Suppressor macrophage treated with lipopolysaccharide for 4 hours (primary cell): Measurements from ENCODE around the gene HES6.

Experiments
- DNase-seq: peaks from one replicate; pipeline ENCODE4 v3.0.0-alpha.2; 2020

HES6 gene

DNA sequence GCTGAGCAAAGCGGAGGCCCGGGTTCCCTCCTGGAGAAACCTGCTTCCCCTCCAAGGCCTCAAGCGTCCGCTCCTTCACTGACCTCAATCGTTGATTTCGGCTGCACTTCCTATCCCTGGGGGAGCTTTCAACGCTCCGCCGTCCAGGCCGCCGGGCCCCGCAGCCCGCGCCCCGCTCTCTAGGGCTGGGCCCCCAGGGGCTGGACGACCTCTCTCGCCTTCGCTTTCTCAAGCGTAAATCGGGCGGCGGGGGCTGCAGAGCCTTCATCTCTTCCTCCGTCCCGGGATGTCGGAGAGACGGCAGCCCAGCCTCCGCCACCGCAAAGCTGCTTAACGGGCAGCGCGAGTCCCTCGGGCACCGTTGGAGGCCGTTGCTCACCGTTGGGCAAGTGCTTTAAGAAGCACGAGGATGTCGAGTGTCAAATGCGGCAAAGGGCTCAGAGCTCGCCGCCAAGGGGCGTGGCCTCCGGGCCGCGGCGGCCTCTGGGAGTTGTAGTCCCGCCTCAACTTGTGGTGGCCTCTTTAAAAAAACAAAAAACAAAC, 8.5 kb downstream of the HES6 start:
- DNase-seq: peak; percentile 82

DNA sequence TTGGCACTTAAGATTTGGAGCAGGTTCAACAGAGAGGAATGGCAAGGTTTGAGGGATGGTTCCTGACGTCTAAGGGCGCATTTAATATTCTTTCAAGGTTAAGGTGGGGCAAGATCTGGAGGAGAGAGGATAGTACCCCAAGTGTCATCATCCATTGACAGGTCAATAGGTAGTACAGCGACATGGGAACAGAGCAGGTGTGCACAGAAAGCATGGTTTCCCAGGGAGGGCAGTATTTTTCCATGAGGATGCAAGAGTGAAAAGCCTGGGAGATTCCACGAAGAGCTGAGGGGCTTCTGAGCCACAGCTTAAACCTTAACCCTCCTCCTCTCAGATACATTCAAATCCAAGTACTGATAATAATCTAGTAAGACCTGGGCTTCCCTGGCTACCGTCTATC, 9.1 kb downstream of the HES6 start:
- no peak for DNase-seq

DNA sequence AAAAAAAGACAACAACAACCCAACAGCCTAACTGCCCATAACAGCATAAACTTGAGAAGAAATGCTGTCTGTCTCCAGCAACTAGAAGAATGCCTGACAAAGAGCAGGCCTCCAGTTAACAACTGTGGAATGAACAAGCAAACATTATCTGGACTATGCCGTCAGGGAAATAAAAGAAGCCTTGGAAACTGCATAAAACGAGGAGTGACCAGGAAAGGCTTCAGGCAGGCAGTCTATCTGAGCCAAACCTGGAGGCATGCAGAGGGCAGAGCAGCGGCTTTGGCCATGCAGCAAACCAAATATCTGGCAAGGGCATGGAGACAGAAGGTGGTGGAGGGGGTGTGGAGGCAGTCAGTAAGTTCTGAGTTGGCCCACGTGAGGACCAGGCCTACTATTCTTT, 11.1 kb downstream of the HES6 start:
- no peak for DNase-seq

DNA sequence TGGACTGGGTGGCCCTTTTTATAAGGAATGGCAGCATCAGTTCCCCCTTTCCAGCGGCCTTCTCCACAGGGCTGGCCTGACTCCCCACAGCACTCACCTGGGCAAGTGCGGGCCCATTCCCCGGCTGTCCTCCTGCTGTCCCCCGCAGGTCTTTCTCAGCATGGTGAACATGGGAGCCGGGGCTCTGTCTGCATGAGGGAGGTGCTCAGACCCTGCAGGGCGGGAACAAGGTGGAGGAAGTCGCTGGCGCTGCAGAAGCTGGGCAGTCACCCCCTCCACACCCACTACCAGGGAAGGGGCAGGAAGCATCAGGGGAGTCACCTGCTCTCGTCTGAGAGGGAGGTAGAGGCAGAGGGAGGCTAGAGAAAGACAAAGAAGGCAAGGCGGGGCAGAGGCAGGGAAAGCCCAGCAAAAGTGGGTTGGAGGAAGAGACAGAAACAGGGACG, 12.2 kb downstream of the HES6 start:
- no peak for DNase-seq

DNA sequence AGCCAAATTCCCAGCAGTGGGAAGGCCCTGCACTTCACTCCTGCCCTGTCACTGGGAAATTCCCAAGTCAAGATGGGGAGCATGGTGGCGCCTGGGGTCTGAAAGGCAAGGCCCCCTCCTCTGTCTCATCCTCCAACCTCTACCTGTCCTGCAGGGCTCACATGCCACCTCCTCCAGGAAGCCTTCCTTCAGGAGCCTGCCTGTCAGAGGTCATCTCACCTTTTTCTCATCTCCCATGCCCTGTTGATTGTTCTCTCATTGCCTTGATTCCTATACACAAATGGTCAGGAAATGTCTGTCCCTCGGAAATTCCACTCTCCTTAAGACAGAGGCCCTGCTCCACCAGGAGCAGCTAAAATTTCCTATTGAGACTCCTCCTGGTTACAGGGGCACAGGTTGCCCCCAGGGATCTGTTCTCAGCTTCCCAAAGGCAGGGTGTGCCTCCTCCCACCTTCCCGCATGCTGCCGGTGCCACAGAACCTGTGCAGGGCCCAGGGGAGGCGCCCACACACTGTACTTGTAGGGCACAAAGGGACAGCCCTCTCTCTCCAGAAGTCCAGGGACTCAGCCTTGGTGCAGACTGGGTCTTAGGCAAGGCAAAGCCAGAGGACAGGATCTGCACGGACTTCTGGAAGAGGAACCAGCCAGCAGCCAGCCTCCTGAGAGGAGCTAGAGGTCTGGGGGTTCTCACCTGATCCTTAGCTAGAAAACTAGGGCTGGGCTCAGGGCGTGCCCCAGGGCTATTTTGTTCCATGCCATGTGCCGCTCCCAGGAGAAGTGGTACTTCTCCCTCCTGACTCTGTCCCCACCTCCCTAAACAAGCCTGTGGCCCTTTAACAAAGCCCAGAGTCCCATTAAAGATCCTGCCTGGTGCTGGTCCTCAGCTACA, 12.9 kb downstream of the HES6 start:
- DNase-seq: no peak

DNA sequence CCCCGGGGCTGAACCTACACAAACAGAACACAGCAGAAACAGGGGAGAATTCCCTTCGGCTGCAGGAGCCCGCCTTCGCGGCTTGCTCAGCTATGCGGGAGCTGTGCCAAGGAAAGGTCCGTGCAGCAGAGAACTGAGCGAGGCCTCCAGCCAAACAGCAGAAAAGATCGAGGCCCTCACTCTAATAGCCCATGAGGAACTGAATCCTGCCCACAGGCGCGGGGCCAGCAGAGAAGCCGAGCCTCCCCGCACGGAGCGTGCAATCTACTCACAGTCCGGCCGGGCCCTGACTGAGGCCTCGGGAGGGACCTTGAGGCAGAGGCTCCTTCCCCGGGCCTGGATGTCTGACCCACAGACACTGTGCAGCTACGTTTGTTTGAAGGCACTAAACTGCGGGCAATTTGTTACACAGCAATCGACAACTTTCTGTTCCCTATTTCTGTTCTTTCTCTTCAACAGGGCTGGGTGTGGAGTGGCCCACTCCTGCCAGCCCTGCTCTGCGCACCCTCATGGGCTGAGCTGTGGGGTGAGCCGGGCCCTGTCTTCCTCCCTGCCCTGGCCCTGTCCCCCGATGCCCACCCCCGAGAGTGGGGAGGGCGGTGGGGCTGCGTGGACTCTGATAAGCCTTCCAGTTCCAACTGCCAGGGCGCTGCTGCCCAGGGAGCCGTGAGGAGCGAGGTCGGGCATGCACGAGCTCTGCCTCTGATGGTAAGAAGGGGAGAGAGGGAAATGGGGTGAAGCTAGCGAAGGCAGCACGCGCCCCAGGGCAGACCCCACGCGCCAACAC, 13.7 kb downstream of the HES6 start:
- DNase-seq: no peak

DNA sequence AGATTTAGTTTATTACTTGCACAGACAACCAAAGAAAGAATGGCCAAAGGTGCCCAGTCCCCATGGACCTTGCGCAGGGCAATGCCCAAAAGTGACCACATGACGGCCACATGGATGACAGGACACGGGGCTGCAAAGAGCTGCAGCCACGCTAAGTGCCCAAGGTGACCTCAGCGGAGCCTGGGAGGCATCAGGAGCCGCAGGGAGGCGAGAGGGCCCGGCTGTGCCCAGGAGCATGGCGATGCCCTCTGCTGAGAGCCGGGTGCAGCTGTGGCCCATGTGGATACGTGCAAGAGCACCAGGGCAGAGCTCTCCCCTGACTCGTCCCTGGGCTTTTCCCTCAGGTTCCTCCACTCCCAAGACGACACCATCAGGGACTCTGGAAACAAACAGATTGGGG, 14.7 kb downstream of the HES6 start:
- DNase-seq: no peak

DNA sequence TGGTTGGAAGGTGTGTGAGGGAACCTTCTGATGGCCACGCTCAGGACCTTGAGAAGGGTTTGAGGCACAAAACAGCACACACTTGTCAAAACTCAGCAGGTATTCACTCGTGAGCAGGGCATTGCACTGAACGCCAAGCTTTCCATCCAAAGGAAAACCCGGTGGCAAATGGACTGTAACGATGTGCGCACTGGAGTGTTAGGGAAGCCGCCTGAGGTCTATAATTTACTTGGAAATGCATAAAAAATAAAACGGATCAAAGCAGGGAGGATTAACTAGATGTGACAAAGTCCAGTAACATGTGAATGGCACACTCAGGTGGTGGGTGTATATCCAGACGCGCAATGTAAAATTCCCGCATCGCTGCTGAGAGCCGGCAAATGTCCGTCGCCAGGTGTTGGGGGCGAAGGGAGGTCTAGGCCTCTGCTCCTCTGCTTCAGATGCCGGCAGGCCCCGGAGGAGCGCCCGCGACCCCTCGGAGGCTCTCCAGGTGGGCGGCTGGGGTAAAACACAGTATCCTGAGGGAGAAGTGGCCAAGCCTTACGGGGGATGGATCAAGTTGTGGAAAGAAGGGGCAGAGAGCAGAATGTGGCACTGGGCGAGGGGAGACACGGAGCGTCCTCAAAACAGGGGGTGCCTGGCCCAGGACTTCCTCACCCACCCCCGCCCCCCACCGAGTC, 15.3 kb downstream of the HES6 start:
- DNase-seq: no peak

DNA sequence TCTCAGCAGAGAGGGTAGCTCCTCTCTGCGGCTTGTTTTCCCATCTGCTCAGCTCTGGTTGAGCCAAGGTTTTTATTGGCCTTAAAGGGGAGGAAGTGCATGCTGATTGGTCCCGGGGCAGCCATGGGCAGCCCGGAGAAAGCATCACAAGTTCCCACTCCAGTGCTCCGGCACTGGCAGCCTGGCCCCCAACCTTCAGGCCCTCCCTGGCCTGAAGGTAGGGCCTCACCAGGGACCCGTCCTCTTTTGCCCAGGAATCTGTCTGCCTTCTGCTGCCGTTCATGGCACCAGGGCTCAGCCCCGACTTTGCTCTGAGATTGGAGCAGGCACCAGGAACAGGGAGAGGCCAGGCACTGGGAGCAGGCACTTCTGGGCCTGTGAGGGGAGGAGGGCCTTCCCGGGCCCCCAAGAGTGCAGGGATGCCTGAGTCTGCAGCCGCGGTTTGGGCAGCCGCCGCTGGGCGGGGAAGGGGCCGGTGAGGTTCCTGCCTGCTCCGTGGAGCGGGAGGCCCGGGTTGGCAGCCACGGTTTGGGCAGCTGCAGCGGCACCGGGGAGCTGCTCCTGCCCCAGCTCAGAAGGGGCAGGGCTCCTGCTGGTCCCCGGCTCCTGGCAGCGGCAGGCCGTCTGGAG, 18.8 kb downstream of the HES6 start:
- no peak for DNase-seq

DNA sequence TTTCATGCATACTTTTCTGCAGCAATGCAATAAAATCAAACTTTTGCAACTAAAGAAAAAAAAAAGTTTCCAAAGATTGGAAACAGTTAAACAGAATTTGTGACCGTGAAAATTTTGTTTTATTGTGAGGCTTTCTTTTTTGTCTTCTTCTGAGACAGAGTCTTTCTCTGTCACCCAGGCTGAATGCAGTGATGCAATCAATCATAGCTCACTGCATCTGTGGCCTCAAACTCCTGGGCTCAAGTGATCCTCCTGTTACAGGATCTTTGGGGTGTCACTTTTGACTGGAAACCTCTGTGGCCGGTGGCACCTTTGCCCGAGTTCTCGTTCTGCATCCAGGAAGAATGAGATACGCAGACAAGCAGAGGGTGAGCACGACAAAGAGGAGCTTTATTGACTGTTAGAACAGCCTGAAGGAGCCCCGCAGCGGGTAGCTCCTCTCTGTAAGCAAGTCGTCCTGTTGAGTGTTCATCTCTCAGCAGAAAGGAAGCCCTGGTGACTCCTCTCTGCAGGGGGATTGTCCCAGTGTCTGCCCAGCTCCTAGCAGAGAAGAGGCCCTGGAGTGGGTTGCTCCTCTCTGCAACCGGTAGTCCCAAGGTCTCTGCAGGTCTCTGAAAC, 19.5 kb downstream of the HES6 start:
- DNase-seq: no peak

DNA sequence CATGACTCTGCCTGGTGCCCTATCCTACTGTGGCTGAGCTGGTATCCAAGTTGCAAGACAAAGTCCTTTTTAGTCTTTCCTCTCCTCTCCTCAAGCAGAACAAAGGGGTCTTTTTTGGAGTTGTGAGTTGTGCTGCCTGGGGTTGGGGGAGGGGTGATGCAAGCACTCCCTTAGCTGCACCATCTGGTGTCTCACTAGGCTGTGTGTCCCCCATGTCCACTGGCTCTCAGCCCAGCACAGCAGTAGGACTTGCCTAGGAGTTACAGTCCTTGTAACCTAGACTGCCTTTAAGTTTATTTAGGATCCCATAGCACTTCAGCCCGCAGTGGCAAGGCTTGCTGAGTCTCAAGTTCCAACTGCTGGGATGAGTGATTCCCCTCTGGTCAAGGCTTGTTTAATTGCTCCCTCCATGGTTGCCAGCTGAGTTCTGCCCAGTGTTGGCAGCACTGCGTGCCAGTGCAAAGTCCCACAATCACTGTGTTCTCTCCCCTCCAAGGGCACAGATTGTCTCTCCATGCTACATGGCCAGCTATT, 23.1 kb downstream of the HES6 start:
- DNase-seq: no peak

DNA sequence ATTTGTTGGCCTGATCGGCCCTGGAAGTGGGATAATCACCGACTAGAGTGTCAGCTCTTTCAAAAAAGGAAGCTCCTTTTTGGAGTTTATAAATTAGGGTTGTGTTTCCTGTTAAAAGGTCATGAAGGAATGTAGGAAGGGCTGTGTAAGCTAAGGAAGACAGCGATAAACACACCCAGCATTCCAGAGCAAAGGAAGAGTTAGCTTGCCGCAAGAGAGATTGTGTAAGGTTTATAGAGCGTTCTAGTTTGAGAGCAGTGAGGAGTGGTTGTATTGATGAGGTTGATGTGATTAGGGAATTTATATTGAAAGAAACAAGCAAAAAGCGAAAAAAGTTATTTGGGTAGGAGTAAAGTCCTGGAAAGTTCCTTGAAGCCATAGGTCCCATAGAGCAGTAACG, 32.8 kb downstream of the HES6 start:
- no peak for DNase-seq

DNA sequence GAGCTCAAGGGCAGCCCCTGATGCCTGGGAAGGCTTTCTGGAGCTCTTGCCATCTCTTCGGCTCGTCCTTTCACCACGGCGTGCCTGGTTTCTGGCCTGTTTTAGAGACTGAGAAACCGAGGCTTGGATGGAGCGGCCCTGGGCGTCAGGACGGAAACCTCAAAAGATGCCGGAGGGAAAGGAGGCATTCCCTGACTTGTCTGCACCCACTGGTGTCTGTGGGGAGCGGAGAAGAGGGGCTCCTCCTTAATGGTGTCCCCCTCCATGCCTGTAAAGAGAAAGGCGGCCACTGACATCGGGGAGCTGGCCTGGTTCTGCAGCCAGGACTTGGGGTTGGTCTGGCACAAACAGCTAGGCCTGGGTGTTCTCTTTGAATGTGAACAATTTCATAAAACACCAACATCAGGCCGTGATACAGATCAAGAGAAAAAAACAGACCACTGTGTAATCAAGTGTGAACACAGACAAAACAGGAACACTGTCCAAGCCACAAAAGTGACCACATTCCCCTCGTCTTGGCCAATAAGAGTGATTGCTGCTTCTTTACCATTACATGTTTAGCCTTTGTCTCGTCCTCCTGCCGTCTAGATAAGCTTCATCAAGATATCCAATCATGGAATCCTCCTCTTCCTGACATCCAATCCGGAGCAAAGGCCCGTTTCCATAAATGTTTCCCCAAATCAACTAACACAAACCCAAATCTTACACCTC, 35.7 kb downstream of the HES6 start:
- no peak for DNase-seq

DNA sequence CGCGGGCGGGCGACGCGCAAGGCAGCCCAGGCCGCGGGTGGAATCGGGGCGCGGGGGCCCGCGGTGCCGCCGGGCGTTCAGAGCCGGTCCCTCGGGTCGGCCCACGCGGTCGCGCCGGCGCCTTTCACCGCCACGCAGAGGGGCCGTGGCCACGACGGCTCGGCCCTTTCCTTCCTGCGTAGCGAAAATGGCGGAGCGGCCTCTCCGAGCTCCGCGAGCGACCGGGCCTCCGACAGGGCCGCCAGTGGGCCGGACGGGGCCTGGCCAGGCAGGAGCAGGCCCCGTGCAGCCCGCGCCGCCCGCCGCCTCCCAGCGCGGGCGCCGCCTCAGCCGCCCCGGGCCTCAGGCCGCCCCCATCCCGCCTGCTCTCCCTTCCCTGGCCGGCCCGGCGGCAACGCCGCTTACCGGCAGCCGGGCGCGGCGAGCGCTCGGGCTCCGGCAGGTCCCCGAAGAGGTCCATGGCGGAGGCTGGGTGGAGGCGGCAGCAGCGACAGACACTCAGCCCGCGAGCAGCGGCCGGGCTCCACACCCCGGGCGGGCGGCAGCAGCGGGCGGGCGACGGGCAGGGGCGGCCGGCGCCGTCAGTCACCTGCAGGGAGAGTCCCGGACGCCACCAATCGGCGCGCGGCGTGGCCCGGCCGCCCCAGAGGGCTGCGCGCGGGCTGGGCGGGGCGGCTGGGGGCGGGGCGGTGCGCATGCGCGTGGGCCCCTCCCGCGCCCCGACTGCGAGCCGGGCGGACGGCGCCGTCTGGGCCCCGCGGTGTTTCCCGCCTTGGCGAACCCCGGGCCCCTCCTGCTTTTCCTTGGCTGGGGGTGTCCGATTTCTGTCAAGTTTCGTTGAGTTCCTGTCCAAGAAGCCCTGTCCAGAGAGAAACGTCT, 36.5 kb downstream of the HES6 start, which contains the start of gene ILKAP:
Gene ILKAP, minus strand, starts transcription at position 602 of the 879 bp plus-strand sequence. Its CDS starts 142 bp downstream, at position 460.
- DNase-seq: peak; percentile 97

DNA sequence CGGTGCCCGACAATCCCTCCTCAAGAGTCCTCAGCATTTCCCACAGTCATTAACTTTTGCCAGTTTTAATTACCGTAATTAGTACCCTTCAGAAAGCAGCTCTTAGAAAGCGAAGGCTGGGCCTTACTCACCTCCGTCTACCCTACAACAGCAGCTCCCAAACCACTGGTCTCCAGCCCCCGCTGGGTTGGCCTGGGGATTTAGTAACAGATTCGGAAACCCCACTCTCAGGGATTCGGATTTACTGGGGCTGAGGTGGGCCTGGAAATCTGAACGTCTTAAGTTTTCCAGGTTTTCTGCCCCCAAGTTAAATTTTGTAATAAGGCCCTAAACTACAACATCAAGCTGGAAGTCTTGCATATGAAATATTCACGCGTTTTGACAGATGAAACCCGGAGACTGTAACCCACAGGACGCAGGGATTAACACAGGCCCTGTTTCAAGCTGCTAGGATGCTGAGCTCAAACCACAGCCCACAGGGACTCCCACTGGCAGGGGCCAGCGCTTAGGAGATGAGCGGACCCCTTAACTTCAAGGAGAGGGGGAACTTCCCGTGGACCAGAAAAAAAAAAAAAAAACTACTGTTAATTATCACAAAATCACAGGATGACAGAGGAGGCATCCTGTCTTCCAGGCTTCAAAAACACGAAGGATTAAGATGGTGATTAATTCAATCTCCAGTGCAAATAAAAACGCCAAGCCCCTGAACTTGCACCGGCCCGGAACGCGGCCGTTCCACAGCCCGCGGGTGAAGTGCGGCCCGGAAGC, 37.3 kb downstream of the HES6 start:
- no peak for DNase-seq

DNA sequence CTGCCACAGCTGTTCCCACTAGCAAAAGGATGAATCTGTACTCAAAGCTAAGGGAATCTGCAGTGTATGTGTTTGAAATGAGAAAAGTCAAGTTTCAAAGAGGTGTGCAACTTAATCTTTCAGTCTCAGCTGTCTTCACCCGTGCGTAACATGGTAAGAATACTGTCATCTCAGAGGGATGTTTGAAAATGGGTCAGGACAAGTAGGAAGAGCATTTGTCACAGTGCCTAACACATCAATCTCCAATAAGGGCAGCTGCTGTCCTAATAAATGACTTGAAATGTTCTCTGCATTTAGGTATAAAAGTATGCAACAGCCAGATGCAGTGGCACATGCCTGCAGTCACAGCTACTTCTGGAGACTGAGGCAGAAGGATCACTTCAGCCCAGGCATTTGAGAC, 49.4 kb downstream of the HES6 start:
- DNase-seq: no peak
